K562 (cell line): ENCODE data around the gene HELT. TPM values are rescaled to one million over a fixed set of nuclear protein-coding genes. Genes with fewer than 3 reads are reported as not detected.

Experiments used
- ATAC-seq: fragments of 200-7000 bp; cut with Tn5 transposase; 3 replicates; pipeline ENCODE4 v1.9.1; 2020; ENCODE audit warnings: moderate library complexity
- BruUV-seq: library from RNA; stranded (reverse); fragments of 400-500 nt; replicated peaks from 2 replicates; lab custom pipeline; 2021; lab: Mats Ljungman, UMichigan
- CTCF ChIA-PET: fragments of 300-600 bp; formaldehyde crosslinking; extraction: SDS; loops from one replicate; lab custom pipeline; 2021; ENCODE audit warnings: low intra/inter-chr PET ratio; lab: Yijun Ruan, JAX
- POLR2A ChIA-PET: fragments of 300-600, 350-650 bp; sonication (Branson Sonifier 250); formaldehyde crosslinking; extraction: SDS; loops from one replicate; lab custom pipeline; 2021; ENCODE audit warnings: antibody characterized with exemption, inconsistent platforms; lab: Yijun Ruan, JAX
- DNase-seq, 4 experiments: peaks; one replicate each; pipeline versions ENCODE4 v3.0.0 to v3.0.0-alpha.2; 2011 to 2018; ENCODE audit warnings: low spot score in 3 of 4, mixed read lengths in 3 of 4; ENCODE audit errors: extremely low read depth in 1 of 4
- FAIRE-seq: peaks from 2 replicates; lab custom pipeline; 2011; peaks lifted over from hg19 to GRCh38; lab: Jason Lieb, UNC
- H2AFZ ChIP-seq: 2 replicates; pipeline ENCODE4 v1.6.0; 2011; ENCODE audit warnings: low read depth, low read length, control low read depth, inconsistent platforms
- H3K27ac ChIP-seq: fragments of 200-600 bp; 3 replicates; pipeline ENCODE4 v1.8.0; 2011; ENCODE audit warnings: low read depth, mild to moderate bottlenecking, control low read depth, inconsistent platforms, low read length, moderate library complexity, mixed read lengths; ENCODE audit errors: extremely low read depth
- H3K27me3 ChIP-seq, 2 experiments: fragments of 300-600 bp in 1 of 2; 2 replicates in 1 of 2; 3 replicates in 1 of 2; pipeline versions ENCODE4 v1.6.0 to v1.8.0; 2011; ENCODE audit warnings: inconsistent platforms in 2 of 2, low read length in 2 of 2, mild to moderate bottlenecking in 1 of 2, mixed read lengths in 1 of 2, moderate library complexity in 1 of 2; ENCODE audit not compliant: control insufficient read depth in 2 of 2, insufficient read depth in 2 of 2
- H3K36me3 ChIP-seq: fragments of 300-600 bp; 3 replicates; pipeline ENCODE4 v1.8.0; 2011; ENCODE audit warnings: mild to moderate bottlenecking, low read length, inconsistent platforms; ENCODE audit not compliant: control insufficient read depth, insufficient read depth
- H3K4me1 ChIP-seq, 2 experiments: fragments of 200-600 bp in 1 of 2; replicated peaks in 1 of 2; 2 replicates in 1 of 2; 3 replicates in 1 of 2; pipeline versions ENCODE4 v1.5.1 to v1.8.0; 2011; ENCODE audit warnings: inconsistent platforms in 2 of 2, low read length in 2 of 2, mild to moderate bottlenecking in 1 of 2, mixed read lengths in 1 of 2, moderate library complexity in 1 of 2; ENCODE audit not compliant: control insufficient read depth in 2 of 2, insufficient read depth in 2 of 2
- H3K4me2 ChIP-seq: 2 replicates; pipeline ENCODE4 v1.6.1; 2011; ENCODE audit warnings: low read length, control low read depth, inconsistent platforms, mixed read lengths; ENCODE audit not compliant: insufficient read depth
- H3K4me3 ChIP-seq: fragments of 200-600 bp; sonication (generic), shearing (Covaris generic); 2 replicates; pipeline ENCODE4 v1.5.1; 2016; ENCODE audit warnings: control low read depth, inconsistent platforms
- H3K79me2 ChIP-seq: fragments of 200-600 bp; 3 replicates; pipeline ENCODE4 v1.8.0; 2011; ENCODE audit warnings: low read length, inconsistent platforms; ENCODE audit not compliant: control insufficient read depth, insufficient read depth
- H3K9ac ChIP-seq, 2 experiments: 2 replicates each; pipeline versions ENCODE4 v1.6.0 to v1.6.1; 2011; ENCODE audit warnings: low read depth in 2 of 2, low read length in 2 of 2, control low read depth in 1 of 2, inconsistent platforms in 1 of 2, mild to moderate bottlenecking in 1 of 2, mixed read lengths in 1 of 2; ENCODE audit not compliant: insufficient read depth in 1 of 2
- H3K9me1 ChIP-seq: one replicate; pipeline ENCODE4 v1.6.0; 2011; ENCODE audit warnings: inconsistent platforms, mild to moderate bottlenecking, low read length, moderate library complexity; ENCODE audit not compliant: control insufficient read depth, insufficient read depth
- H3K9me3 ChIP-seq: replicated peaks from 2 replicates; pipeline ENCODE4 v1.5.1; 2011; ENCODE audit warnings: low read depth, low read length, inconsistent platforms; ENCODE audit not compliant: control insufficient read depth, insufficient read depth
- H4K20me1 ChIP-seq: replicated peaks from 2 replicates; pipeline ENCODE4 v1.6.1; 2011; ENCODE audit warnings: low read length, inconsistent platforms, mixed read lengths; ENCODE audit not compliant: control insufficient read depth, insufficient read depth
- CBX2 ChIP-seq: fragments of 200-600 bp; sonication (generic); IDR thresholded peaks from one replicate; pipeline ENCODE4 v1.6.1; 2012; ENCODE audit warnings: mild to moderate bottlenecking, low read length, inconsistent platforms; ENCODE audit not compliant: insufficient read depth, poor library complexity, severe bottlenecking
- ZSCAN29 ChIP-seq: fragments of 450-650 bp; IDR thresholded peaks from 2 replicates; pipeline ENCODE4 v1.6.1; 2017
- WGBS: fragments of 100-300 bp; shearing (Covaris generic); methylation state at CpG from one replicate; pipeline ENCODE4 v1.1.6; 2016; ENCODE audit warnings: low coverage, mixed read lengths; ENCODE audit not compliant: insufficient coverage; ENCODE audit errors: missing lambda C conversion rate; 5-methylcytosine and 5-hydroxymethylcytosine counted together
- in situ Hi-C: fragments of 300-500 bp; cut with MboI; formaldehyde crosslinking; loops from 4 replicates; pipeline ENCODE4 v1.15.0; 2018; ENCODE audit warnings: inconsistent platforms, mixed read lengths
- intact Hi-C: fragments of 100-400 bp; cut with micrococcal nuclease; formaldehyde crosslinking; loops from 2 replicates; pipeline ENCODE4 v1.14.2; 2022
- polyA plus RNA-seq, 8 experiments: library from polyadenylated mRNA; depleted of rRNA in 4 of 8; stranded (reverse) in 5 of 8; unstranded in 3 of 8; fragments of >200 nt; fragmentation: Nextera tagmentation in 2 of 8; fragmentation: Illumina TruSeq in 1 of 8; extraction: Ambion mirVana in 2 of 8; extraction: Trizol in 1 of 8; gene quantifications; 2 replicates each; pipeline versions ENCODE4 v1.2.1 to v1.2.3, GENCODE V29; 2011 to 2014; ENCODE audit warnings: inconsistent platforms in 1 of 8, missing spikeins in 1 of 8
- total RNA-seq, 7 experiments: library from RNA; depleted of rRNA in 6 of 7; stranded (reverse); fragments of >200 nt in 6 of 7; fragmentation: Illumina TruSeq in 2 of 7; extraction: Trizol in 2 of 7; gene quantifications; 2 replicates each; pipeline versions ENCODE4 v1.2.1 to v1.2.3, GENCODE V29; 2011 to 2021; ENCODE audit warnings: low replicate concordance in 1 of 7
- TF ChIP-seq, protein P1 (sequence below): fragments of 250-450 bp; sonication (Bioruptor Pico); IDR thresholded peaks from 2 replicates; pipeline ENCODE4 v1.9.0; 2021; ENCODE audit warnings: mild to moderate bottlenecking, inconsistent platforms

HELT gene
- total and polyA plus RNA-seq, 9 of the 15 experiments (the other 6 are each of a cell fraction or from before 2014, with no cell fraction given), result not detected

DNA sequence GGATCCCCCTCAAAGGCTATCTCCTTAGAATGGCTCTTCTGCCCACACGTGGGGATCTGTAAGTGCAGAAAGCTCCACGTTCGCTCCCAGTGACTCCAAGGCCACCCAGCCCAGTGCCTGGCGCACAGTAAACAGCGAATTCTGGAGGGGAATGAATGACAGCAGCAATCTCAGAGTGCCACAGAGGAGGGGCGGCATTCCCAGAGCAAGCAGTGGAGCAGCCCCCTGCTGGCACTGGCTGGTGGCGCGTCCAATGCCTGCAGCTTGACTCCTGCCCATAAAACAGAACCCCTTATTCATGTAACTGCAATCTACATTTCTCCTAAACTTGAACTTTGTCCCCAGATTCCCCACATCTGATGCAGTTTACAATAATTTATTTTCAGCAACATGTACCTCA, 6.9 kb upstream of the HELT start (continued):
- TF ChIP-seq, protein P1, sequence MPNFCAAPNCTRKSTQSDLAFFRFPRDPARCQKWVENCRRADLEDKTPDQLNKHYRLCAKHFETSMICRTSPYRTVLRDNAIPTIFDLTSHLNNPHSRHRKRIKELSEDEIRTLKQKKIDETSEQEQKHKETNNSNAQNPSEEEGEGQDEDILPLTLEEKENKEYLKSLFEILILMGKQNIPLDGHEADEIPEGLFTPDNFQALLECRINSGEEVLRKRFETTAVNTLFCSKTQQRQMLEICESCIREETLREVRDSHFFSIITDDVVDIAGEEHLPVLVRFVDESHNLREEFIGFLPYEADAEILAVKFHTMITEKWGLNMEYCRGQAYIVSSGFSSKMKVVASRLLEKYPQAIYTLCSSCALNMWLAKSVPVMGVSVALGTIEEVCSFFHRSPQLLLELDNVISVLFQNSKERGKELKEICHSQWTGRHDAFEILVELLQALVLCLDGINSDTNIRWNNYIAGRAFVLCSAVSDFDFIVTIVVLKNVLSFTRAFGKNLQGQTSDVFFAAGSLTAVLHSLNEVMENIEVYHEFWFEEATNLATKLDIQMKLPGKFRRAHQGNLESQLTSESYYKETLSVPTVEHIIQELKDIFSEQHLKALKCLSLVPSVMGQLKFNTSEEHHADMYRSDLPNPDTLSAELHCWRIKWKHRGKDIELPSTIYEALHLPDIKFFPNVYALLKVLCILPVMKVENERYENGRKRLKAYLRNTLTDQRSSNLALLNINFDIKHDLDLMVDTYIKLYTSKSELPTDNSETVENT (CRISPR knock-in tag), result no peak

DNA sequence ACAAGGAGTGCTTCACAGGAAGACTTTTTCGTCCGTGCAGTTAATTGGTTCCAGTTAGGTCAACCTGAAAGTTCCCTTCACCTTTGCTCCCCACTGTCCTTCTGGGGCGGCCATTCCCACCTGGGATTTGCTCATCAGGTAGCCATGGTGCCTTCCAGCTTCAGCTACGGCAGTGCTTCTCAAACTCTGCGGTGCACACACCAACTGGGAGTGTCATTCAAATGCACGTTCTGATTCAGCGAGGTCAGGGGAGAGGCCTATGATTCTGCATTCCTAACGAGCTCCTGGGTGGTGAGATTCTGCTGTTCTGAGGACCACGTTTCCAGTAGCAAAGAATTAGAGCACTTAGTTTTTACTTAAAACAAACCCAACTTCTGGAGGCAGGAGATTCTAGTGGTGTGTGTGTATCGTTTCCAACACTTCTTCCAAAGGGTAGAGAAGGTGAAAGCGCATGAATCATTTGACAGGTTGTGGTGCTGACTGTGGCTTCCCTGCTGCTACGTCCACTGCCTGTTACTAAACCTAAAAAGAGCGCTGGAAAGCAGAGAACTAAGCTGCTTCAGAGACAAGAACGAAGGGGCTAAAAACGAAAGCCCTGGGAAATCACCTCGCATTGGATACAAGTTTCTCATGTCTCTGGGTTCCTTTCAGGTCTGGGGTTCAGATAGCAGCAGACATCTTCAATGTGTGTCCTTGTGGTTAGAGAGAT, 4.7 kb upstream of the HELT start:
- Histone ChIP-seq H3K4me3 (no peak overlapping the region), H4K20me1 (no peaks in the 10 kb centered on the region), H2AFZ (no peak overlapping the region), H3K36me3 (no peaks in the 10 kb centered on the region), H3K9me1 (no peaks in the 10 kb centered on the region), H3K4me1 (peaks cover 0 to 11% of the 10 kb centered on the region in 2 experiments; a peak in 2 of 5 replicates), H3K27ac (no peak overlapping the region), H3K4me2 (no peak overlapping the region), H3K9ac (no peak overlapping the region), H3K9me3 (no peaks in the 10 kb centered on the region), H3K79me2 (no peaks in the 10 kb centered on the region), H3K27me3 (peaks cover 61 to 85% of the 10 kb centered on the region in 2 experiments)
- DNase-seq, result no peak
- TF ChIP-seq CBX2 (no peak), ZSCAN29 (no peak)
- ChIA-PET CTCF (no interaction called here), POLR2A (no interaction called here)
- intact Hi-C loops (no loop called here), in situ Hi-C loops (no loop called here)
- ATAC-seq, result no peak
- FAIRE-seq, result no peak
- WGBS, result 0% methylated on average over 16 of the region's 16 CpGs
- no TSS peak for BruUV-seq
